Activated CD8-positive, alpha-beta memory T cell treated with anti-CD3 and anti-CD28 coated beads, Interleukin-2, amount 50 U/mL, for 48 hours (primary cell): ENCODE measurements around the gene GRIP1.

ENCODE experiments used
- DNase-seq: peaks from one replicate; pipeline ENCODE4 v3.0.0-alpha.2; 2020

GRIP1 gene

GRCh38 chr12:66441905-66442559, 236.8 kb downstream of the GRIP1 start:
- DNase-seq, result no peak

GRCh38 chr12:66438601-66439000, 240.3 kb downstream of the GRIP1 start:
- no peak for DNase-seq

GRCh38 chr12:66430106-66430505, 248.8 kb downstream of the GRIP1 start:
- DNase-seq, result no peak

GRCh38 chr12:66428870-66429269, 250.0 kb downstream of the GRIP1 start:
- no peak for DNase-seq

GRCh38 chr12:66428261-66428660, 250.6 kb downstream of the GRIP1 start:
- DNase-seq, result no peak

GRCh38 chr12:66426696-66427095, 252.2 kb downstream of the GRIP1 start:
- DNase-seq, result no peak

GRCh38 chr12:66423266-66423665, 255.6 kb downstream of the GRIP1 start:
- DNase-seq, result no peak

- no peak for DNase-seq
These were observed 260.0 kb downstream of the GRIP1 start for GRCh38 chr12:66418908-66419307.

- no peak for DNase-seq
These were observed 261.7 kb downstream of the GRIP1 start for GRCh38 chr12:66417217-66417616.

GRCh38 chr12:66409195-66409871, 269.5 kb downstream of the GRIP1 start:
- DNase-seq, result no peak

GRCh38 chr12:66405395-66405794, 273.5 kb downstream of the GRIP1 start:
- no peak for DNase-seq

- DNase-seq, result no peak
These were observed 275.1 kb downstream of the GRIP1 start for GRCh38 chr12:66403746-66404145.

GRCh38 chr12:66399911-66400306, 279.0 kb downstream of the GRIP1 start:
- no peak for DNase-seq

GRCh38 chr12:66398931-66399910, 279.7 kb downstream of the GRIP1 start:
- DNase-seq, result no peak

GRCh38 chr12:66397574-66398290, 281.1 kb downstream of the GRIP1 start:
- no peak for DNase-seq

- no peak for DNase-seq
These were observed 285.0 kb downstream of the GRIP1 start for GRCh38 chr12:66393890-66394289.

- DNase-seq, result no peak
These were observed 286.5 kb downstream of the GRIP1 start for GRCh38 chr12:66392266-66392915.

- DNase-seq, result no peak
These were observed 290.4 kb downstream of the GRIP1 start for GRCh38 chr12:66388517-66388916.

GRCh38 chr12:66387117-66387516, 291.8 kb downstream of the GRIP1 start:
- DNase-seq, result no peak

- no peak for DNase-seq
These were observed 297.9 kb downstream of the GRIP1 start for GRCh38 chr12:66380769-66381535.

- no peak for DNase-seq
These were observed 299.3 kb downstream of the GRIP1 start for GRCh38 chr12:66379616-66380015.

- no peak for DNase-seq
These were observed 303.3 kb downstream of the GRIP1 start for GRCh38 chr12:66375560-66375959.
